Measurements from ENCODE around the gene TBC1D22A. TPM values are rescaled to one million over a fixed set of nuclear protein-coding genes. Genes with fewer than 3 reads are reported as not detected.

TBC1D22A gene
- total RNA-seq, 1 donor = 17.7 TPM

- no peaks in the 10 kb centered on the region for H3K27me3 ChIP-seq (ENCODE audit: insufficient read depth, low read length)
- peaks cover 2% of the 10 kb centered on the region for H3K79me2 ChIP-seq (ENCODE audit: insufficient read depth, low read length)
- H3K4me2 ChIP-seq (ENCODE audit: insufficient read depth, low read length) = no peak overlapping the region
- no peaks in the 10 kb centered on the region for H3K9me3 ChIP-seq (ENCODE audit: low read depth, low read length)
- TF ChIP-seq, protein P1, sequence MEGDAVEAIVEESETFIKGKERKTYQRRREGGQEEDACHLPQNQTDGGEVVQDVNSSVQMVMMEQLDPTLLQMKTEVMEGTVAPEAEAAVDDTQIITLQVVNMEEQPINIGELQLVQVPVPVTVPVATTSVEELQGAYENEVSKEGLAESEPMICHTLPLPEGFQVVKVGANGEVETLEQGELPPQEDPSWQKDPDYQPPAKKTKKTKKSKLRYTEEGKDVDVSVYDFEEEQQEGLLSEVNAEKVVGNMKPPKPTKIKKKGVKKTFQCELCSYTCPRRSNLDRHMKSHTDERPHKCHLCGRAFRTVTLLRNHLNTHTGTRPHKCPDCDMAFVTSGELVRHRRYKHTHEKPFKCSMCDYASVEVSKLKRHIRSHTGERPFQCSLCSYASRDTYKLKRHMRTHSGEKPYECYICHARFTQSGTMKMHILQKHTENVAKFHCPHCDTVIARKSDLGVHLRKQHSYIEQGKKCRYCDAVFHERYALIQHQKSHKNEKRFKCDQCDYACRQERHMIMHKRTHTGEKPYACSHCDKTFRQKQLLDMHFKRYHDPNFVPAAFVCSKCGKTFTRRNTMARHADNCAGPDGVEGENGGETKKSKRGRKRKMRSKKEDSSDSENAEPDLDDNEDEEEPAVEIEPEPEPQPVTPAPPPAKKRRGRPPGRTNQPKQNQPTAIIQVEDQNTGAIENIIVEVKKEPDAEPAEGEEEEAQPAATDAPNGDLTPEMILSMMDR (IDR thresholded peaks at IDR 0.05; ENCODE audit: extremely low read depth, low read depth, low read length) = no peak
- H3K36me3 ChIP-seq (ENCODE audit: insufficient read depth, low read length) = peaks cover 9% of the 10 kb centered on the region
- H3K4me3 ChIP-seq (ENCODE audit: insufficient read depth, low read length) = no peak overlapping the region
- H2AFZ ChIP-seq (ENCODE audit: low read length) = no peak overlapping the region
- H3K27ac ChIP-seq (ENCODE audit: low read depth, low read length) = no peak overlapping the region
- peaks cover 5% of the 10 kb centered on the region for H4K20me1 ChIP-seq (ENCODE audit: insufficient read depth, low read length)
- H3K4me1 ChIP-seq (ENCODE audit: insufficient read depth, low read length) = no peaks in the 10 kb centered on the region
- DNase-seq (ENCODE audit: insufficient read length, low spot score, missing footprints) = no peak
Measured at GRCh38 chr22:46890819-46891218, 128.4 kb downstream of the TBC1D22A start.

DNA sequence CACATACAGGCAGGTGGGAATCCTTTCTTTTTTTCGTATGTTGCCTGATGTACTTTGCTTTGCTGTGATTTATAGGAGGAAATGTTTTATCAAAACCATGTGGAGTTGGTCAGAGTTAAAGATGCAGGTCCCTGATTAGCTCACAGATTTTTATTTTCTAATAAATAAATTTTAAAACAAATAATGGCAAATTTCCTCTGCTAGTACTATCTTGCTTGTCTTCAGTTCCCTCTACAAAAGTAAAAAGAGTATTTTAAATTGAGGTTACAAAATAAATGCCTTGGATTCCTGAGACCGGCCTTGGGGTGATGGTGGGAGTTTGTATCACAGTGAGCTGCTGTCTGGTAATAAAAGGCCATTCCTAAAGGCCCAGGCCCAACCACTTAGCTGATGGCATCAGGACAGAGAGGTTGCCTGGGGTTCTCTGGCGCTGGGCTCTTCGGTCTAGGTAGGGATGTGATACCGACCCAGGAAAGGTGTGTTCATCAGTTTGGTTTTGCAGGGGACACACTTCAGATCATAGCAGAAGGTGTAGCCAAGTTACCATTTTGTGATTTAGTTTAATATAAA is 129.0 kb downstream of the TBC1D22A start:
- Histone ChIP-seq H3K9me3 (ENCODE audit: low read depth, low read length) (no peaks in the 10 kb centered on the region), H3K36me3 (ENCODE audit: insufficient read depth, low read length) (peaks cover 11% of the 10 kb centered on the region), H4K20me1 (ENCODE audit: insufficient read depth, low read length) (peaks cover 5% of the 10 kb centered on the region), H3K27ac (ENCODE audit: low read depth, low read length) (no peak overlapping the region), H2AFZ (ENCODE audit: low read length) (no peak overlapping the region), H3K4me2 (ENCODE audit: insufficient read depth, low read length) (no peak overlapping the region), H3K4me3 (ENCODE audit: insufficient read depth, low read length) (no peak overlapping the region), H3K79me2 (ENCODE audit: insufficient read depth, low read length) (peaks cover 2% of the 10 kb centered on the region), H3K27me3 (ENCODE audit: insufficient read depth, low read length) (no peaks in the 10 kb centered on the region), H3K4me1 (ENCODE audit: insufficient read depth, low read length) (no peaks in the 10 kb centered on the region)
- TF ChIP-seq, protein P1 (IDR thresholded peaks at IDR 0.05; ENCODE audit: extremely low read depth, low read depth, low read length) = no peak
- DNase-seq (ENCODE audit: insufficient read length, low spot score, missing footprints) = no peak

DNA sequence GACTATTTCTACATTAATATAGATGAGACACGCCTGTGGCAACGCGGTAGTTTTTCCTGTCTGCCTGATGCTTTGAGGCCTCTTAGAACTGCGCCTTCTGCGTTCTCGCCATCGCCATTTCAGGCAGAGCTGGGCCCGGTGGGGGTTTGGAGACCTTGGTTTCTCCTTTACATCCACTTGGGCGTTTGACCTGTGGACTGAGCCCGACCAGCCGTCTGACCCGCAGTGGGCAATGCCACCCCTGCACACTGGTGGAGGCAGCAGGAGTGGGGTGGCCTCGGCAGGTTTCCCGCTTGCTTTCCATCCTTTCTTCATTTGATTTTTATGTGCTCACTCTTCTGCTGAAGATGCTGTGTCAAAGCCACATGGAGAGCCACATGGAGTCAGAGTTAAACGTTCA is 130.4 kb downstream of the TBC1D22A start:
- no peaks in the 10 kb centered on the region for H3K9me3 ChIP-seq (ENCODE audit: low read depth, low read length)
- no peaks in the 10 kb centered on the region for H3K4me1 ChIP-seq (ENCODE audit: insufficient read depth, low read length)
- H2AFZ ChIP-seq (ENCODE audit: low read length) = no peak overlapping the region
- H3K36me3 ChIP-seq (ENCODE audit: insufficient read depth, low read length) = peaks cover 11% of the 10 kb centered on the region
- TF ChIP-seq, protein P1 (IDR thresholded peaks at IDR 0.05; ENCODE audit: extremely low read depth, low read depth, low read length) = no peak
- peaks cover 2% of the 10 kb centered on the region for H3K79me2 ChIP-seq (ENCODE audit: insufficient read depth, low read length)
- no peak overlapping the region for H3K27ac ChIP-seq (ENCODE audit: low read depth, low read length)
- H3K4me2 ChIP-seq (ENCODE audit: insufficient read depth, low read length) = no peak overlapping the region
- H4K20me1 ChIP-seq (ENCODE audit: insufficient read depth, low read length) = peaks cover 5% of the 10 kb centered on the region
- DNase-seq (ENCODE audit: insufficient read length, low spot score, missing footprints) = no peak
- no peak overlapping the region for H3K4me3 ChIP-seq (ENCODE audit: insufficient read depth, low read length)
- H3K27me3 ChIP-seq (ENCODE audit: insufficient read depth, low read length) = no peaks in the 10 kb centered on the region

- TF ChIP-seq, protein P1 (IDR thresholded peaks at IDR 0.05; ENCODE audit: extremely low read depth, low read depth, low read length) = no peak
- no peak overlapping the region for H3K4me2 ChIP-seq (ENCODE audit: insufficient read depth, low read length)
- H2AFZ ChIP-seq (ENCODE audit: low read length) = no peak overlapping the region
- no peaks in the 10 kb centered on the region for H3K27me3 ChIP-seq (ENCODE audit: insufficient read depth, low read length)
- no peak for DNase-seq (ENCODE audit: insufficient read length, low spot score, missing footprints)
- H4K20me1 ChIP-seq (ENCODE audit: insufficient read depth, low read length) = peaks cover 2% of the 10 kb centered on the region
- no peaks in the 10 kb centered on the region for H3K4me1 ChIP-seq (ENCODE audit: insufficient read depth, low read length)
- H3K27ac ChIP-seq (ENCODE audit: low read depth, low read length) = no peak overlapping the region
- H3K79me2 ChIP-seq (ENCODE audit: insufficient read depth, low read length) = peaks cover 2% of the 10 kb centered on the region
- H3K4me3 ChIP-seq (ENCODE audit: insufficient read depth, low read length) = no peak overlapping the region
- peaks cover 11% of the 10 kb centered on the region for H3K36me3 ChIP-seq (ENCODE audit: insufficient read depth, low read length)
- H3K9me3 ChIP-seq (ENCODE audit: low read depth, low read length) = no peaks in the 10 kb centered on the region
Measured at GRCh38 chr22:46893281-46894020, 131.0 kb downstream of the TBC1D22A start.

All from osteoblast (primary cell).